Right cardiac atrium (tissue), 5 donors: Measurements from ENCODE around the gene NUPR1. TPM values are rescaled to one million over a fixed set of nuclear protein-coding genes. Genes with fewer than 3 reads are reported as not detected.

Source experiments
- polyA plus RNA-seq: library from polyadenylated mRNA; stranded (reverse); fragments of 200-250 nt; gene quantifications from one replicate; pipeline ENCODE4 v1.2.3, GENCODE V29; 2013
- total RNA-seq, 4 donors: library from RNA; stranded (reverse); fragmentation: NEBNext Ultra II Directional; extraction: Animal tissue kit (Norgen Biotek cat#: 25700); gene quantifications; one replicate each; pipeline ENCODE4 v1.2.1, GENCODE V29; 2021
- donor health status: healthy with polysubstance abuse.
- donor health status: DM: no; HTN: yes; CAD: no.
- donor health status: DM: no; HTN: no; CAD: no.
- donor health status: DM: no; HTN: yes; CAD: no; lungs with severe emphysema.
- donor health status: DM: yes; HTN: yes; CAD: no.

The NUPR1 gene
- total and polyA plus RNA-seq, 5 donors: 63.7 to 106 (median 67.9) TPM

Other genes with a start within 250 kb of the NUPR1 start
- gene SBK1, start 246.4 kb downstream of the NUPR1 start, total RNA-seq: 1 to 10 TPM in 2 of 4 donors, under 1 TPM in 2; 0.19 to 1.3 (median 0.99) TPM
- 1.2 TPM for gene SBK1, start 246.4 kb downstream of the NUPR1 start, polyA plus RNA-seq
- 1 to 10 TPM in 1 of 4 donors, under 1 TPM in 1, not detected in 2; 0.94 to 1.4 TPM for gene NPIPB6, start 175.5 kb downstream of the NUPR1 start, total RNA-seq
- gene NPIPB6, start 175.5 kb downstream of the NUPR1 start, polyA plus RNA-seq: 0.45 TPM
- gene EIF3CL, start 135.1 kb downstream of the NUPR1 start, total RNA-seq: 10 to 100 TPM; 17.4 to 54.2 (median 28.0) TPM
- gene EIF3CL, start 135.1 kb downstream of the NUPR1 start, polyA plus RNA-seq: 43.7 TPM
- not detected for gene NPIPB7, start 66.6 kb downstream of the NUPR1 start, total RNA-seq
- not detected for gene NPIPB7, start 66.6 kb downstream of the NUPR1 start, polyA plus RNA-seq
- gene CLN3, start 46.9 kb downstream of the NUPR1 start, total RNA-seq: 10 to 100 TPM; 10.0 to 17.9 (median 13.9) TPM
- gene CLN3, start 46.9 kb downstream of the NUPR1 start, polyA plus RNA-seq: 12.4 TPM
- gene APOBR, start 44.3 kb downstream of the NUPR1 start, total RNA-seq: 1 to 10 TPM in 1 of 4 donors, under 1 TPM in 3; 0.37 to 1.0 (median 0.87) TPM
- 0.68 TPM for gene APOBR, start 44.3 kb downstream of the NUPR1 start, polyA plus RNA-seq
- gene IL27, start 32.1 kb downstream of the NUPR1 start, total RNA-seq: not detected
- not detected for gene IL27, start 32.1 kb downstream of the NUPR1 start, polyA plus RNA-seq
- gene SGF29, start 14.9 kb upstream of the NUPR1 start, total RNA-seq: 10 to 100 TPM; 13.8 to 21.4 (median 19.1) TPM
- 18.2 TPM for gene SGF29, start 14.9 kb upstream of the NUPR1 start, polyA plus RNA-seq
- 1 to 10 TPM; 2.1 to 3.8 (median 3.0) TPM for gene SULT1A2, start 58.1 kb upstream of the NUPR1 start, total RNA-seq
- gene SULT1A2, start 58.1 kb upstream of the NUPR1 start, polyA plus RNA-seq: 2.1 TPM
- gene SULT1A1, start 71.1 kb upstream of the NUPR1 start, total RNA-seq: 10 to 100 TPM; 18.8 to 26.9 (median 22.0) TPM
- 29.1 TPM for gene SULT1A1, start 71.1 kb upstream of the NUPR1 start, polyA plus RNA-seq
- gene NPIPB8, start 99.1 kb upstream of the NUPR1 start, total RNA-seq: under 1 TPM in 2 of 4 donors, not detected in 2; 0.44 to 0.95 TPM
- gene NPIPB8, start 99.1 kb upstream of the NUPR1 start, polyA plus RNA-seq: not detected
- gene EIF3C, start 172.5 kb upstream of the NUPR1 start, total RNA-seq: 100 to 1,000 TPM; 292 to 519 (median 437) TPM
- 241 TPM for gene EIF3C, start 172.5 kb upstream of the NUPR1 start, polyA plus RNA-seq
- gene NPIPB9, start 212.8 kb upstream of the NUPR1 start, total RNA-seq: 1 to 10 TPM in 2 of 4 donors, not detected in 2; 1.3 to 1.6 TPM
- 0.45 TPM for gene NPIPB9, start 212.8 kb upstream of the NUPR1 start, polyA plus RNA-seq